ENCODE data around the gene TRPM3. TPM values are rescaled to one million over a fixed set of nuclear protein-coding genes. Genes with fewer than 3 reads are reported as not detected.
A peak's percentile ranks its signal among the peaks of the same experiment; 100 is the strongest.

The TRPM3 gene
- total and polyA plus RNA-seq, 2 of the 8 experiments (the other 6 are each of a cell fraction or from before 2014, with no cell fraction given): 2.4 to 10.9 TPM

DNA sequence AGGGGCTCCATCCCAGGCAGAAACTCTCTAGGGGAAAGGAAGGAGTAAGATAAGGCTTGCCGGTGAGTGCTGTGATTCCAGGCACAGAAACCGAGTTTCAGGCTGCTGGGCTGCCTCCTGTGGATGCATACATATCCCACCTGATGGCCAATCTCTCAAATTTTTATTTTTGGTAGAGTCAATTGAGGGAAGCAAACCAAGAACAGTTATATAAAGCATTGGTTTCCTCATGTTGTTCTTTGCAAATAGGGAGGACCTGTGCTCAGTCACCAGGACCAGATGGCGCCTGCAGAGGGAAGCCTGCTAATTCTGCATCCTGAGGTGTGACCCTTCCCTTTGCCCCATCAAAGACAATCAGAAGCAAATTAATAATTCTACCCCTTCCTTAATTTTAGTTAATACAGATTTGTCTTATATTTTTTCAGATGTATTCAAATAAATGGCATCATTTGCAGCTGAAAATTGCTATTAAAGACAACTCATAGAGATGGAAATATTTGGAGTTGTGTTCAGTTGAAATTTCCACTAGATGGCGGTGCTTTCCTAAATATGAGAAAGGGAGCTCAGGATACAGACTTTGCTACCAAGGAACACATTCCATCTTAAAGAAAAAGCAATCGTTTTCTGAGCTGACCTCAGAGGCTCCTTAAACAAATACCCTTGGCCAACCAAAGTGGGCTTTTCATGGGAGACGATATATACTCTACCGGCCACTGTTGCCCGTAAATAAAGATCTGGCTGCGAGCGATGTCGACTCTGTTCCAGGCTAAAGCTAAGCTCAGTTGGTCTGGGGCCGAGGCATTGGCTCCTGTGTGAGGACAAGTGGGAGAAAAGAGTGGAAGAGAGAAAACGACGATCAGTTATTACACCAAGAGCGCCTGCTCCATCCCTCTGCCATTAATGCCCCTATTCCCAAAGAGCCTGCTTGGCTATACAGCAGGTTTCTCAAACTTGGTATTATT is 481.3 kb downstream of the TRPM3 start (continued):
- TF ChIP-seq NANOG (IDR thresholded peaks at IDR 0.05; ENCODE audit: insufficient read depth, low read depth, low read length, poor library complexity, severe bottlenecking) (no peak), MAFK (IDR thresholded peaks at IDR 0.05; ENCODE audit: low read depth, low read length) (no peak), CHD1 (IDR thresholded peaks at IDR 0.05; ENCODE audit: low read depth, low read length) (no peak), YY1 (IDR thresholded peaks at IDR 0.05; ENCODE audit: low read depth, low read length) (no peak), RAD21 (IDR thresholded peaks at IDR 0.05 in 1 of 2, conservative IDR thresholded peaks at IDR 0.05 in 1 of 2; ENCODE audit: low read depth in 2 of 2, low read length in 2 of 2) (peak; percentile 90 to 91)
- TF ChIP-seq, protein P1, sequence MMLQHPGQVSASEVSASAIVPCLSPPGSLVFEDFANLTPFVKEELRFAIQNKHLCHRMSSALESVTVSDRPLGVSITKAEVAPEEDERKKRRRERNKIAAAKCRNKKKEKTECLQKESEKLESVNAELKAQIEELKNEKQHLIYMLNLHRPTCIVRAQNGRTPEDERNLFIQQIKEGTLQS (IDR thresholded peaks at IDR 0.05; ENCODE audit: insufficient read depth, low read depth, low read length): no peak
- TF ChIP-seq, protein P2, sequence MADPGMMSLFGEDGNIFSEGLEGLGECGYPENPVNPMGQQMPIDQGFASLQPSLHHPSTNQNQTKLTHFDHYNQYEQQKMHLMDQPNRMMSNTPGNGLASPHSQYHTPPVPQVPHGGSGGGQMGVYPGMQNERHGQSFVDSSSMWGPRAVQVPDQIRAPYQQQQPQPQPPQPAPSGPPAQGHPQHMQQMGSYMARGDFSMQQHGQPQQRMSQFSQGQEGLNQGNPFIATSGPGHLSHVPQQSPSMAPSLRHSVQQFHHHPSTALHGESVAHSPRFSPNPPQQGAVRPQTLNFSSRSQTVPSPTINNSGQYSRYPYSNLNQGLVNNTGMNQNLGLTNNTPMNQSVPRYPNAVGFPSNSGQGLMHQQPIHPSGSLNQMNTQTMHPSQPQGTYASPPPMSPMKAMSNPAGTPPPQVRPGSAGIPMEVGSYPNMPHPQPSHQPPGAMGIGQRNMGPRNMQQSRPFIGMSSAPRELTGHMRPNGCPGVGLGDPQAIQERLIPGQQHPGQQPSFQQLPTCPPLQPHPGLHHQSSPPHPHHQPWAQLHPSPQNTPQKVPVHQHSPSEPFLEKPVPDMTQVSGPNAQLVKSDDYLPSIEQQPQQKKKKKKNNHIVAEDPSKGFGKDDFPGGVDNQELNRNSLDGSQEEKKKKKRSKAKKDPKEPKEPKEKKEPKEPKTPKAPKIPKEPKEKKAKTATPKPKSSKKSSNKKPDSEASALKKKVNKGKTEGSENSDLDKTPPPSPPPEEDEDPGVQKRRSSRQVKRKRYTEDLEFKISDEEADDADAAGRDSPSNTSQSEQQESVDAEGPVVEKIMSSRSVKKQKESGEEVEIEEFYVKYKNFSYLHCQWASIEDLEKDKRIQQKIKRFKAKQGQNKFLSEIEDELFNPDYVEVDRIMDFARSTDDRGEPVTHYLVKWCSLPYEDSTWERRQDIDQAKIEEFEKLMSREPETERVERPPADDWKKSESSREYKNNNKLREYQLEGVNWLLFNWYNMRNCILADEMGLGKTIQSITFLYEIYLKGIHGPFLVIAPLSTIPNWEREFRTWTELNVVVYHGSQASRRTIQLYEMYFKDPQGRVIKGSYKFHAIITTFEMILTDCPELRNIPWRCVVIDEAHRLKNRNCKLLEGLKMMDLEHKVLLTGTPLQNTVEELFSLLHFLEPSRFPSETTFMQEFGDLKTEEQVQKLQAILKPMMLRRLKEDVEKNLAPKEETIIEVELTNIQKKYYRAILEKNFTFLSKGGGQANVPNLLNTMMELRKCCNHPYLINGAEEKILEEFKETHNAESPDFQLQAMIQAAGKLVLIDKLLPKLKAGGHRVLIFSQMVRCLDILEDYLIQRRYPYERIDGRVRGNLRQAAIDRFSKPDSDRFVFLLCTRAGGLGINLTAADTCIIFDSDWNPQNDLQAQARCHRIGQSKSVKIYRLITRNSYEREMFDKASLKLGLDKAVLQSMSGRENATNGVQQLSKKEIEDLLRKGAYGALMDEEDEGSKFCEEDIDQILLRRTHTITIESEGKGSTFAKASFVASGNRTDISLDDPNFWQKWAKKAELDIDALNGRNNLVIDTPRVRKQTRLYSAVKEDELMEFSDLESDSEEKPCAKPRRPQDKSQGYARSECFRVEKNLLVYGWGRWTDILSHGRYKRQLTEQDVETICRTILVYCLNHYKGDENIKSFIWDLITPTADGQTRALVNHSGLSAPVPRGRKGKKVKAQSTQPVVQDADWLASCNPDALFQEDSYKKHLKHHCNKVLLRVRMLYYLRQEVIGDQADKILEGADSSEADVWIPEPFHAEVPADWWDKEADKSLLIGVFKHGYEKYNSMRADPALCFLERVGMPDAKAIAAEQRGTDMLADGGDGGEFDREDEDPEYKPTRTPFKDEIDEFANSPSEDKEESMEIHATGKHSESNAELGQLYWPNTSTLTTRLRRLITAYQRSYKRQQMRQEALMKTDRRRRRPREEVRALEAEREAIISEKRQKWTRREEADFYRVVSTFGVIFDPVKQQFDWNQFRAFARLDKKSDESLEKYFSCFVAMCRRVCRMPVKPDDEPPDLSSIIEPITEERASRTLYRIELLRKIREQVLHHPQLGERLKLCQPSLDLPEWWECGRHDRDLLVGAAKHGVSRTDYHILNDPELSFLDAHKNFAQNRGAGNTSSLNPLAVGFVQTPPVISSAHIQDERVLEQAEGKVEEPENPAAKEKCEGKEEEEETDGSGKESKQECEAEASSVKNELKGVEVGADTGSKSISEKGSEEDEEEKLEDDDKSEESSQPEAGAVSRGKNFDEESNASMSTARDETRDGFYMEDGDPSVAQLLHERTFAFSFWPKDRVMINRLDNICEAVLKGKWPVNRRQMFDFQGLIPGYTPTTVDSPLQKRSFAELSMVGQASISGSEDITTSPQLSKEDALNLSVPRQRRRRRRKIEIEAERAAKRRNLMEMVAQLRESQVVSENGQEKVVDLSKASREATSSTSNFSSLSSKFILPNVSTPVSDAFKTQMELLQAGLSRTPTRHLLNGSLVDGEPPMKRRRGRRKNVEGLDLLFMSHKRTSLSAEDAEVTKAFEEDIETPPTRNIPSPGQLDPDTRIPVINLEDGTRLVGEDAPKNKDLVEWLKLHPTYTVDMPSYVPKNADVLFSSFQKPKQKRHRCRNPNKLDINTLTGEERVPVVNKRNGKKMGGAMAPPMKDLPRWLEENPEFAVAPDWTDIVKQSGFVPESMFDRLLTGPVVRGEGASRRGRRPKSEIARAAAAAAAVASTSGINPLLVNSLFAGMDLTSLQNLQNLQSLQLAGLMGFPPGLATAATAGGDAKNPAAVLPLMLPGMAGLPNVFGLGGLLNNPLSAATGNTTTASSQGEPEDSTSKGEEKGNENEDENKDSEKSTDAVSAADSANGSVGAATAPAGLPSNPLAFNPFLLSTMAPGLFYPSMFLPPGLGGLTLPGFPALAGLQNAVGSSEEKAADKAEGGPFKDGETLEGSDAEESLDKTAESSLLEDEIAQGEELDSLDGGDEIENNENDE (IDR thresholded peaks at IDR 0.05; ENCODE audit: insufficient replicate concordance, low read length): no peak

All from H1 (cell line).